ENCODE results near the gene PDE2A.

The PDE2A gene

DNA sequence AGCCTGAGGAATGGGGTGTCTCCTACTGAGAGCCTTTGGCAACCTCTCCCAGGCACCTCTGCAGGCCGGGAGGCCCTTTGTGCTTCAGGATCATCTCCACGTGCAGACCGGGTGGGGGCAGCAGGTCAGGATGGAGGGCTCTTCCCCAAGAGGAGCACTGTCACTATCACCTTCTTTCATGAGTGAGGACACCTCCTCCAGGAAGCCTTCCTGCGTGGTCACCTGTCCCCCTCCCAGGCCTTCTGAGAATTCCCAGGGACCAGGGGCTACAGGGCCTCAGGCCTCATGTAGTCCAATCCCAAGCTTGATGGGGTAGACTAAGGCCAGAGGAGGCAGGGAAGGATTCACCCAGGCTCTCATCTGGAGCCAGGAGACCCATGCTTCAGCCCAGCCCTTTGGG, 57.6 kb downstream of the PDE2A start:
- DNase-seq (ENCODE audit: low read depth in 2 of 2, low spot score in 1 of 2), result no peak

DNA sequence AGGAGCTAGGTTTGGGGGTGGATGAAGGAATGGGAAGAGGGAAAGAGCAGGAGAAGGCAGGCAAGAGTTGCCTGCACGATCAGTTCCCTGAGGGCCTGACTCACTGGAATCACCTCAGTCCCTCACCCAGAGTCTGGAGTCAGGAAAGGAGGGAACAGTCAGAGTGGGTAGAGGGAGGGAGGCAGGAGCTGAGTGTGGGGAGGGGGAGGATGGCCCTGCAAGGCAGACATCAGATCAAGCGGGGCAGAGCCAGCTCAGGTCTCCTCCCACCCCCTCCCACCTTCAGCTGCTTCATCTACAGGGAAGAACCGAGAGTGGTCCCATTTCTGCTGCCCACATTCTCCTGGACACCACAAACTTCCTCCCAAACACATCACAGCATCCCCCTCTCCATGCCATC, 58.9 kb downstream of the PDE2A start:
- no peak for DNase-seq (ENCODE audit: low read depth in 2 of 2, low spot score in 1 of 2)

DNA sequence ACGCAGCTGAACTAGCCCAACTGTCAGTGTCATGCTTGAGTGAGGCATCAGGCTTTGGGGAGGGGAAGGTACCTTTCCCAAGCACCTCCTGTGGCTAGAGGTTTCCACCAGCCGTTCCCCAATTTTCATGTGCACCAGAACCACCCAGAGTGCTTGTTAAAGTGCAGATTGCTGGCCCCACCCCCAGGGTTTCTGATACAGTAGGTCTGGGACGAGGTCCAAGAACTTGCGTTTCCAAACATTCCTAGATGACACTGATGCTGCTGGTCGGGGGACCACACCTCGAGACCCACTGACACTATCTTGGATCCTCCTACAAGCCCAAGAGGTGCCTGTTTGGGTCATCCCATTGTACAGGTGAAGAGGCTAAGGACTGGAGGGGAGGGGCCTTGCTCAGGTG, 59.8 kb downstream of the PDE2A start:
- DNase-seq (ENCODE audit: low read depth in 2 of 2, low spot score in 1 of 2), result no peak

DNA sequence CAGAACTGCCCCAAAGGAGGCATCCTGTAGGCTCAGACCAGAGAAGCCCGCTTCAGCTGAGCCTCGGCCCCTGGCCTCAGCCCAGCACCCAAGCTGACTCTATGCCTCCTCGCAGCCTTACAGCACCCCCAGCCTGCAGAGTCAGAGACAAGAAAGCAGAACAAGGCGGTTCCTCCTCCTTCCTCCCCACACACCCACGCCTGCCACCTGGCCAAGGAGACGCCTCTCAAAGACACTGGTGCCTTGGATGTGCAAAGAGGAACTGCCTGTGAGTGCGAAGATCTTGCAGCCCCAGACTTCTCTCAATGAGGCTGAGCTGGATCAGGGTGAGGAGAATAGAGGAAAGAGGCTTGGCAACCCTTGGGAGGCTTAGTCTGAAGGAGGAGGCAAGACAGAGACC, 60.2 kb downstream of the PDE2A start:
- no peak for DNase-seq (ENCODE audit: low read depth in 2 of 2, low spot score in 1 of 2)

DNA sequence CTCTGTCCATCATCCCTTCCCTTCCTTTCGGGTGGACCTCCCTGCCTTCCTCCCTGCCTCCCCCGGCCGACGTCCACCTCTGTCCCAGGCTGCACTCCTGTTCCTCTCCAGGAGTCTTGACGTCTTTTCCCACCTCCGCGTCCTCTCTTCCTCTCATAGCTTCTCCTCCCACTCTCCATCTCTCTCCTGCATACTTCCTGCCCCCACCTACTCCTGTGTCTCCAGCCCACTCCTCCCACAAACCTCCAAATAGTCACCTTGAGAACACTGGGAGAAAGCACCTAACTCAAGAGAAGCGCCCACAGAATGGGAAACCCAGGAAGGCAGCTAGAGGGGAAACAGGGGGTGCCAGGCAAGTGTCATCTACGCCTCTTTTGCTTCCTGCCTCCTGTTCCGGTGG, 60.8 kb downstream of the PDE2A start:
- DNase-seq (ENCODE audit: low read depth in 2 of 2, low spot score in 1 of 2), result no peak

DNA sequence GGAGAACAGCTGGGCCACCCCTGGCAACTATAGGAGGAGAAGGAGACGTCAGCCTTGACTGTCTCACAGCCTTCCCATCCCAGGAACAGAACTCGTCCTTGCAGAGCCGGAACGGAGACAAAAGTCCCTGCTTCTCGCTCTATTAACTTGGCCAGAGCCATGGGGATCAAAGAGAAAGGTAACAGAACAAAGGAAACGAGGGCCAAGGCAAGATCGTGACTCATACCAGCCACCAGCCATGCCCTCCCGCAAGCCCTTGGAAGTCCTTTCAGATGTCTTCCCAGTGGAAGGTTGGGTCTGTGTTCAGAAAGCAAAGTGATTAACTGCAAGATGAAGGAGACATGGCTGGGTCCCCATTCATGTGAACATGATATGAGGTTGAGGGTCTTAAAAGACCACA, 64.7 kb downstream of the PDE2A start:
- no peak for DNase-seq (ENCODE audit: low read depth in 2 of 2, low spot score in 1 of 2)

DNA sequence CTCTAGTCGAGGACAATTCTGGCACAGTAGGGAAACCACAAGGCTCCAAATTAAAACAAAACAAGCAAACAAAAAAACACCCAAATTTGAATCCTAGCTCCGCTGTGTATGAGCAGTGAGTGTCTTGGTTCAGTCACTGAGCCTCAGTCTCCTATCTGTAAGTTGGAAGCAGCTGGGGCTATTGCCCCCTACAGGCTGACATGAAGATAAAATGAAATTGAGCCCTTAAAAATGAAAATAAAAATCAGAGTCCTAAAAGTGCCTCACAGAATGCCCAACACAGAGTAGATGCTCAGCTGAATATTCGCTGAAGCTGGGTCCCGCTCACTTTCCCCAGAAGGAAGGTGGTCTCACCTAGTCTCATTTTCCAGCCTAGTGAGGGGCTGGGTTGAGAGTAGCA, 65.2 kb downstream of the PDE2A start:
- no peak for DNase-seq (ENCODE audit: low read depth in 2 of 2, low spot score in 1 of 2)

DNA sequence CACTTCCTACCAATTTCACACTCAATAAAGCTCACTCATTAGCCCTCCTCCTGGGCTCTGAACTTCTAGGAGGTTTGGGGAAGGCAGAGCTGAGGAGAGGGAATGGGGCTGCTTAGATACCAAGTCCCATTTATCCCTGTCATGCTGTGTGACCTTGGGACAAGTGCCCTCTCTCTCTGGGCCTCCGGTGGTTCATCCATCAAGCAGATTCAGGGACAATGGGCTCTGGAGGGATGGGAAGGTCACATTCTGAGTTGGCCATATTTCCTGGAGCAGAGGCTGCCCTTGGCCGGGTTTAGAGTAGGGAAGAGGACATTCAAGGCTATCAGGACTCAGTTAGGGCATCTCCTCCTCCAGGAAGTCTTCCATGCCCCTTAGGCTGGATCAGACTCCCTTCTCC, 66.7 kb downstream of the PDE2A start:
- no peak for DNase-seq (ENCODE audit: low read depth in 2 of 2, low spot score in 1 of 2)

DNA sequence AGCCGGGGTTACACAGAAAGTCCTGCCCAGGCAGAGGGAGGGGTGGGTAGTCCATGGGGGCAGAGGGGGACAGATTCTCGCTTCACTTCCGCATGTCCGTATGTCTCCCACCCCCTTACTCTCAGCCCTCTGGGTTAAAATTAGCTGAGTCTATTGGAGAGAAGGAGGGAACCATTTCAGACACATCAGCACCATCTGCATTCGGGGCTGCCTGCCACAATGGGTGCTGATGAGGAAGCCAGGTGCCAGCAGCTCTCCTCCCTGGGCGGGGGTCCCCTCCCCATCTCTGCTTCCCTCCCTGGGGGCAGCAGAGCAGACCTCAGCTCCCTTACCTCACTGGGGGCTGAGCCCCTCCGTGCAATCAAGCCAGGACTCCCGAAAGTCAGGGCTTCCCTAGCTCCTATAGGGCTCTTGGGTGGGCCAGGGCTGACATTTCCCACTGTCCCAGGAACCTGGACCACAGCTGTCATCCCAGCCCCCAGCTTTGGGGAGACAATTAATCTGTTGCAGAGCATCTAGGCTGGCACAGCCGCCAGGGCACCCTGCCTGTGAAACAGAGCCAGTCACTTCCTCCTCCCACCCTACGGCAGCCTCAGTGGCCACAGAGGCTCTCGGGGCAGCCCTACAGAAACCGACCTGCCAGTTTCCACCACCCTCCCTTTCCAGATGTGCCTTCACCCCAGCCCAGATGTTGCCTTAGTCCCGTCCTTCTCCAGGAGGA, 67.3 kb downstream of the PDE2A start:
- DNase-seq (ENCODE audit: low read depth in 2 of 2, low spot score in 1 of 2), result no peak

DNA sequence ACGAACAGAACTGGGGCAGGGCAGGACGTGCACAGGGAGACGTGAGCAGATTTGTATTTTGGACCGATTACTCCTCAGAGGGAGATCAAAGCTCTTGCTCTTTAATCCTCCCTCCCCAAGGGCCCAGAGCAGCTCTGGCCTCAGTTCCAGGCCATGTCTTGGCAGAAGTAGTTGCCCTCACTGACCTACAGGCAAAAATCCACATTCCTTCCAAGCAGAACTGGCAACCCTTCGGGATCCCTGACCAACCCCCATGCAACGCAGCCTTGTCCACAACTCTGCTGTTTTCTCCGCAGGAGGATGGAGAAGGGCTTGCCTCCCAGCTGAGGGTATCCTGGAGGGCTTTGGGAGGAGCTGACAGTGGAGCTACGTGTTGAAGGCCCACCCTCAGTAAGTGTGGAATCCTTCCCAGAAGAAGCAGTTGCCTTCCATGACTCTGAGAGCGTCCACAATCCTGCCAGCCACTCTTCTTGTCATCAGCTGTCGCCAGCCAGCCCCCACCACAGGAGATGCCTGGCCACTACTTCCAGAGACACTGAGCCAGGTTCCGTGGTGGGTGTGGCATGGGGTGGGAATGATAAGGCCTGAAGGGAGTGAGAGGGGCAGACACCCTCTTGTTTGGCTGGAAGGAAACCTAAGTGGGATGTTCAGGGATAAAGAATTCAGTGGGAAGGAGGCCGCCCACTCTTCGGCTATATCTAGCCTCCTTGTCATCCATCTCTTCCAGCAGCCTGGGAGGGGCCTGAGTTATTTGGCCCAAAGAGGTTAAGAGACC, 68.1 kb downstream of the PDE2A start:
- no peak for DNase-seq (ENCODE audit: low read depth in 2 of 2, low spot score in 1 of 2)

DNA sequence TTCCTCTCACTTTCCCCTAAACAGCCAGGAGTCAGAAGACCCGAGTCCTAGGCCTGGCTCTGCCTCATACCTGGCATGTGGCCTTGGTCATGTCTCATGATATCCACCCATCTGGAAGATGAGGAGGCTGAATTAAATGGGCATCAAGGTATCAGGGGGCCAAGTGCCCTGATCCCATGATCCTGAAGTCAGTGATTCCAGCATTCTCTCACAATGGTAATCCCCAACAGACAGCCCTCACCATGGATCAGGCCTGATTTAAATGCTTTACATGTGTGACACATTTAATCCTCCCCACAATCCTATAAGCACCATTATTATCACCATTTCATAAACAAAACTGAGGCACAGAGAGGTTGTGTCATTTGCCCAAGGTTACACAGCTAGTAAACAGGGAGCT, 70.0 kb downstream of the PDE2A start:
- DNase-seq (ENCODE audit: low read depth in 2 of 2, low spot score in 1 of 2), result no peak

DNA sequence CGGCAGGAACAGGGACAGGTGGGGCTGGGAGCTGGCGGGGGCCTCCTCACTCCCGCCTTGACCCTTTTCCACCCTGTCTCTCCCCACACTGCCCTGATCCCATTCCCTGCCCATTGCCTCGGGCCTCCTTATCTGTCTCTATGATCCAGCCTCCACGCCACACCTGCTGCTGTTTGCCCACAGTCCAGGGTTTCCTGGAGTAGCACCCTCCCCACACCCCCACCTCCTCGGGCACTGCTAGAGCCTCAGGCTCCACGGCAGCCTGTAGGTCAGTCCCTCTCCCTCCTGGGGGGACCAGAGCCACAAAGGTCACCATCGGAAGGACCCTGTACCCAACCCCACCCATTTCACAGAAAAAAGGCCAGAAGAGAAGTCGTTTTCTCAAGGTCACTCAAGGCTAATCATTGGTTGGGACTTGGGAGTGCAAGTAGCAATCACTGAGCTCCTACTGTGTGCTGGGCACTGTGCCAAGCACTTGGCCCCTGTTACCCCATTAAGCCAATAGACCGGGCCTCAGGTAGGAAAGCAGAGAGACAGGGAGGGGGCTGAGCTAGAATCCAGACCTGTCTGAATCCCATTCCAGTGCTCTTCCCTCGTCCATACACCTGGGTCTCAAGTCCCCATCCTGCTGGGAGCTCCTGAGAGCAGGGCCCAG, 71.8 kb downstream of the PDE2A start:
- no peak for DNase-seq (ENCODE audit: low read depth in 2 of 2, low spot score in 1 of 2)

DNA sequence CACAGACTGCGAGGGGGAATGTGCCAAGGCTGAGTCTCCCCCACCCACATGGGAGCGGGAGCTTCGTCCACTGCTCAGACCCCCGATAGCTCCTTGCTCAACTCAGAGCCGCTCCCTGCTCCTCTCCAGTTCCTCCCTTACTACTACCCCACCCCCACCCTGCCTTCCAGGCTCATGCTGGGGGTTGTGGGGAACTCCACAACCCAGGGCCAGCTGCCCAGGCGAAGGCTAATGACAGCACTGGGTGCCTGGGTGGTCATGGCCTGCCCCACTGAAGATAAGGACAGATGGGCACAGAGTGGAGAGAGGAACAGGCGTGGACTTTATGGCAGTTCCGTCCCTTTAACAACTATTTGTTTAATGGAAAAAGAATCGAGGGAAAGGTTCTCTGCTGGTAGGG, 73.7 kb downstream of the PDE2A start:
- DNase-seq (ENCODE audit: low read depth in 2 of 2, low spot score in 1 of 2), result no peak

DNA sequence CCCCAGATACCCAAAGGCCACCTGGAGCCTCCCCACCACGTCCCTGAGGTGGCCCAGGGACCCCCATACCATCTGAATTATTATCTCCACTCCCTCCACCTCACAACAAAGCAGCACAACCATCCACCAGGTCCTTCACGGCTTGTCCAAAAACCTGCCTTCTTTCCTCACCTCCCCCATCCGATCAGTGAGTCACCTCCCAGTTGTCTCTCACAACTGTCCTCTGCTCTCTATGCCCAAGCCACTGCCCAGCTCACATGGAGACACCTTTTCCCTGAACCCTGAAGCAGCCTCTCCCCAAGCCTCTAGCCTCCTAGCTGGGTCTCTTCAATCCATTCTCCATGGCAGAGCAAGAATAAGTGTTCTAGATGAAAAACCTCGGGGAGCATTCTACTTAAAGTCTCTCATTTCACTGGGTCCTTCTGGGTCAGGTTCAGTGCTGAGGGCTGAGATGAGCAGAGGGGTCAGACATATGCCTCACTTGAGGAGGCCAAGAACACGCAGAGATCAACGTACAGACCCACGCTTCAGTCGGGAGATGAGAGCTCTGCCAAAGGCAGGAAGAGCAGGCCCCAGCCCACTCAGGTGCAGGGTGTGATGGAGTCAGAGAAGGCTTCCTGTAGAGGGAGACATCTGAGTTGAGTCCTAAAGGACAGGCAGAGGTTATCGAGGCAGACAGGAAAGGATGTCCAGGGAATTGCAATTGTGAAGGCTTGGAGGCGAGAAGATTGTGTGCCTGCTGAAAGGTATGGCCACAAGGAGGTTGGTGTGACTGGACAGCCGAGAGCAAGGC, 74.7 kb downstream of the PDE2A start:
- DNase-seq (ENCODE audit: low read depth in 2 of 2, low spot score in 1 of 2), result no peak

DNA sequence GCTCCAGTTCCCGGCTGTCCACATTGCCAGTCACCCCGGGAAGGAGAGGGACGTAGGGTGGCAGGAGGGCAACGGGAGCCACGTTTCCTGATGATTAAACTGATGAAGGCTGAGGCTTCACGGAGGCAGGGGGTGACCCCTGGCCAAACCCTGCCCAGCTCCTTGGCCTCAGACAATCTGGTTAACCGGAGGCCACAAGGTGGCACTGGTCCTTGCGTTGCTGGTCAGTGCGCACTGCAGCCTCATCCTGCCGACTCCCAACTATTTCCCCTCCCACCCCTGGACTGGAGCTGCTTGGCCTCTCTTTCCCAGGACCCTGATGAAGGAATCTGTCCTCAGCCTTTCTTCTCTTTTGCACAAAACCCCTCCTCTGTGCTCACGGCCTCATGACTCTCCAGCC, 75.3 kb downstream of the PDE2A start:
- DNase-seq (ENCODE audit: low read depth in 2 of 2, low spot score in 1 of 2), result no peak

DNA sequence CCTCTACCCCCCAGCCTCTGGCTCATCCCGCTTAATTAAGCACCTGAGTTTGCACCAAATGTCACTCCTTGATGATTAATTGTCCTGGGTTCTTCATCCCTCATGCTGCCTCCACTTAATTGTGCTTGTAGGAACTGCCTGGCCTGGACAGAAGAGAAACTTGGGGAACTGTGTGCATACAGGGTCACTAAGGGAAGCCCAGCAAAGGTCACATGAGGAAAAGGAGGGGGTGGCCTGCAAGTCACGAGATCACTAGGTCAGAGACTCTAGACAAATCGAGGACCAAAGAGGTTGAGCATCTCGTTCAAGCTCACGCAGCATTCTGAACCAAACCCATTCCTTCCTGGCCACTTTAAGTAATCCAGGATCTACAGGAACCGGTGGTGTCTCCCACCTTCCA, 75.8 kb downstream of the PDE2A start:
- no peak for DNase-seq (ENCODE audit: low read depth in 2 of 2, low spot score in 1 of 2)

DNA sequence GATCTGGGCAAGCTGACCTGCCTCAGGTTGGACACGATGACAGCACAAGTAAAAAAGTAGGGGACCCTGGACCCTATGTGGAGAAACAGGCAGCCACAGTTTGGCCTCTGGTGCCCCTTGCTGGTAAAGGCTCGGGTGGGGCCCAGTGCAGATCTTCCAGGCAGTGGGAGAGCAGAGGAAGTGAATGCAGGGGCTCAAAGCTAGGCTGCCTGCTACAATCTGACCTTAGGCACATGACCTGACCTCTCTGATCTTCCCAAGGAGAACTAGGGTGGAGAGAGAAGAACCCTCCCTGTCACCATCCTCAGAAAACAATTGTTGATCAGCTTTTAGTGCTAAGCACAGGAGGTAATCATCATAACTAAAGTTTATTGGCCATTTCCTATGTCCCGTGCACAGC, 76.5 kb downstream of the PDE2A start:
- no peak for DNase-seq (ENCODE audit: low read depth in 2 of 2, low spot score in 1 of 2)

DNA sequence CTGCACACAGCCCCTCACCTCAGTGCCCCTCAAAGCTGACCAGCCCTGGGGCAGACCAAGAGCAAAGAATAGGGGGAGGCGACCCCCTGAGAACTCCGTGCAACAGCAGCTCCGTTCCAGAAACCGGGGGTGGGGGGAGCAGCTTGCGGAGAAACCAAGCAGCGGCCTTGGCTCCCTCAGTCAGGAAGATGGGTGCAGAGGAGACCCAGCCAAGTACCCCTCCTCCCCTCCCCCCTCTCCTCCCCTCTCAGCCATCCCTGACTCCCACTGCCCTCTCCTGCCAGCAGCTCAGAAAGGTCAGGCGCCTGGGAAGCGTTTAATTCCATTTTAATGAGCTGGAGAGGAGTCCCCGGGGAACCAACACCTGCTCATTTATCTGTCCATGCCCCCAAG, 78.9 kb downstream of the PDE2A start:
- no peak for DNase-seq (ENCODE audit: low read depth in 2 of 2, low spot score in 1 of 2)

DNA sequence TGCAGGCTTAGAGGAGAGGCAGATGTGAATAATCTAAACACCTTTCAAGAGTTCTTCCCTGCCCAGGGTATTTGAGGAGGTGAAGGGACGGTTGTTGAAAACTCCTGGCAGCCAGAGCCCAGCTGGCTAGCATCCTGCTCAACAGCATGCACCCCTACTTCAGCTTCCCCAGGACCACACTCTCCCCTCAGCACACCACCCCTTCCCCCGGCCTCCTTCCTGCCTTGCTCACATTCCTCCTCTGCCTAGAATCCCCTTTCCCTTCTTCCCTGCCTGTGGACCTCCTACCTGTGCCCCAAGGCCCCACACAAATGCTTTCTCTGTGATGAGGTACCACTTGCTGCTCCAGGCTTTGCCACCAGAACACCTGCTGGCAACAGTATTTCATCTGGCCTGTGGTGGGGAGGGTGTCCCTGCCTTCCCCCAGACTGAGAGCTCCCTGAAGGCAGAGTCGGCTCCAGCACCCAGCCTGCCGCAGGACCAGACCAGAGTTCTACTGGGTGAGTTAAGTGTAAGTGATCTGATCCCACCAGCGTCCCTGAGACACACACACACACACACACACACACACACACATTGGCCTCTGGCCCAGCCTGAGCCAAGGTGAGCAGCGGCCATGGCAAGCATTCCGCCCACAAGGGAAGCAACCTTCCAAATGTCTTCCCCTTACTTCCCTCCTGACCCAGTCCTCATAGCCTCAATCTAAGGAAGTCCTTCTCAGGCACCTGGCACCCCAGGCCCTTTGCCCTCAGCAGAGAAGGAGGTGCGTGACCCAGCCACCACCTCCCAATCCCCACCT, 79.5 kb downstream of the PDE2A start:
- no peak for DNase-seq (ENCODE audit: low read depth in 2 of 2, low spot score in 1 of 2)

DNA sequence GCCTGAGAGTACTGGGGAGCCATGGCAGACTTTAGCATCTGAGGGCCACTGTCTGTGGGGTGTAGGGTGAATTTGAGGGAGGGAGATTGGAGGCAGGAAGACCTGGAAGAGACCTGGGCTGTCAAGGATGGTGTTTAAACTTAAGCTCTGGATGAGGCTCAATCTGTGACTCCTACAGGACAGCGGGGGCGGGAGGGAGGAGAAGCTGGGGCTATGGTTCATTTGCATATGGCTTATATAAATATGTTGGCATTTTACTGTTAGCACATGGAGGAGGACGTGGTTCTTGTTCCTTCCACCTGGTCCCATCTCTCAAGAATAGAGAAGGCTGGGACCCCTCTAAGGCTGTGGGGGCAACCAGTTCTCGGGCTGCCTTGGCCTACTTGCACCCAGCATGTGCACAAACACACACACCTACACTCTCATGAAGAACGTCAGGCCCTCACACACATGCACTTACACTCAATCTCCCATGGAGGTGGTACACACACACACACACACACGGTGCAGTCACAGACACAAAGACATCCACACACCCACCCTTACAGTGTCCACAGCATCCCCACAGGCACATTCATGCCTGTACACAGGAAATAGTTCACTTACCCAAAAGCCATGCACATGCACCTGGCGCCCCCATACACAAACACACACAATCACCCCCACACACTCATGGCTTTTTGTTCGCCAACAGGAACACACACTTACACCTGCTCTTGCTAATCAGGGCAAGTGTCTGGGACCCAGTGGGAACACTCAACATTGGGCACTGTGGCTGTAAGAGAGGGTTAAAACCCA, 81.3 kb downstream of the PDE2A start:
- DNase-seq (ENCODE audit: low read depth in 2 of 2, low spot score in 1 of 2), result no peak
